HL-60 (cell line): Measurements from ENCODE around the gene KRT2.

Source experiments
- CTCF ChIP-seq: IDR thresholded peaks from one replicate; pipeline ENCODE4 v1.5.1; 2011; ENCODE audit warnings: low read length, control low read depth, inconsistent platforms; ENCODE audit not compliant: insufficient read depth
- POLR2AphosphoS5 ChIP-seq: IDR thresholded peaks from 2 replicates; pipeline ENCODE4 v1.6.1; 2012; ENCODE audit warnings: low read depth

- TF ChIP-seq CTCF (no peak), POLR2AphosphoS5 (no peak)
These were observed 6.8 kb downstream of the KRT2 start for GRCh38 chr12:52645120-52645761.
